ENCODE measurements around the gene ABCC9. TPM values are rescaled to one million over a fixed set of nuclear protein-coding genes. Genes with fewer than 3 reads are reported as not detected.

The ABCC9 gene
- total RNA-seq, 2 experiments from 2014 or later = not detected

Other genes with a start within 250 kb of the ABCC9 start
- gene KCNJ8, start 166.7 kb downstream of the ABCC9 start, total RNA-seq = not detected
- gene CMAS, start 104.8 kb upstream of the ABCC9 start, total RNA-seq = 10 to 100 TPM; 31.6 to 34.1 TPM

All from activated CD8-positive, alpha-beta T cell treated with anti-CD3 and anti-CD28 coated beads, Interleukin-2, amount 10 ng/mL, durations not matched to agents 7 days and 5 days (primary cell).